ENCODE data around the gene H3-3A. TPM values are rescaled to one million over a fixed set of nuclear protein-coding genes. Genes with fewer than 3 reads are reported as not detected.

The H3-3A gene
- total and polyA plus RNA-seq, 12 donors, result 216 to 772 (median 421) TPM

DNA sequence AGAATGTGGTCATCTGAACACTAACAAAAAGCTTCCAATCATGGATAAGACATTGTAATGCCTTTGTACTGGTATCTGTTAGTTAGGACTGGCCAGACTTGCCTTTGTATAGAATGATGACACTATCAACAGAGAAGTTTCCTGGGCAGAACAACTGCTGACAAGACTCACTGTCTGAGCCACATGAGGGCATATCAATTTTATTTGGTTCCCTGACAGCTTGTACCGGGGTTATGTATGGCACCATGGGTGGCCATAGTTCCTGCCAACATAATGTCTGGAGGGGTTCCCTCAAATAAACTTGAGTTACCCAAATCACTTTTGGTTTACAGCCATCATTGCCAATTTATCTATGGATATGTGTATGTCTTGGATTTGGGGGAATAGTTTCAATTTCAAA, 13.6 kb upstream of the H3-3A start:
- Histone ChIP-seq H3K36me3 (replicated peaks in 1 of 2) (no peaks in the 10 kb centered on the region), H3K4me1 (replicated peaks in 1 of 2) (no peaks in the 10 kb centered on the region), H3K4me3 (no peak overlapping the region), H3K9me3 (replicated peaks in 1 of 3) (no peaks in the 10 kb centered on the region), H3K27me3 (no peaks in the 10 kb centered on the region), H3K27ac (no peak overlapping the region)
- 80 to 100% (median 92%) methylated on average over 1 of the region's 1 CpG for WGBS, 4 donors
- intact Hi-C loops (cut with DNase I), result no loop called here
- no peak for DNase-seq
- TF ChIP-seq, protein P1, sequence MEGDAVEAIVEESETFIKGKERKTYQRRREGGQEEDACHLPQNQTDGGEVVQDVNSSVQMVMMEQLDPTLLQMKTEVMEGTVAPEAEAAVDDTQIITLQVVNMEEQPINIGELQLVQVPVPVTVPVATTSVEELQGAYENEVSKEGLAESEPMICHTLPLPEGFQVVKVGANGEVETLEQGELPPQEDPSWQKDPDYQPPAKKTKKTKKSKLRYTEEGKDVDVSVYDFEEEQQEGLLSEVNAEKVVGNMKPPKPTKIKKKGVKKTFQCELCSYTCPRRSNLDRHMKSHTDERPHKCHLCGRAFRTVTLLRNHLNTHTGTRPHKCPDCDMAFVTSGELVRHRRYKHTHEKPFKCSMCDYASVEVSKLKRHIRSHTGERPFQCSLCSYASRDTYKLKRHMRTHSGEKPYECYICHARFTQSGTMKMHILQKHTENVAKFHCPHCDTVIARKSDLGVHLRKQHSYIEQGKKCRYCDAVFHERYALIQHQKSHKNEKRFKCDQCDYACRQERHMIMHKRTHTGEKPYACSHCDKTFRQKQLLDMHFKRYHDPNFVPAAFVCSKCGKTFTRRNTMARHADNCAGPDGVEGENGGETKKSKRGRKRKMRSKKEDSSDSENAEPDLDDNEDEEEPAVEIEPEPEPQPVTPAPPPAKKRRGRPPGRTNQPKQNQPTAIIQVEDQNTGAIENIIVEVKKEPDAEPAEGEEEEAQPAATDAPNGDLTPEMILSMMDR (IDR thresholded peaks at IDR 0.05), result no peak
- TF ChIP-seq POLR2A (IDR thresholded peaks at IDR 0.05), result no peak

DNA sequence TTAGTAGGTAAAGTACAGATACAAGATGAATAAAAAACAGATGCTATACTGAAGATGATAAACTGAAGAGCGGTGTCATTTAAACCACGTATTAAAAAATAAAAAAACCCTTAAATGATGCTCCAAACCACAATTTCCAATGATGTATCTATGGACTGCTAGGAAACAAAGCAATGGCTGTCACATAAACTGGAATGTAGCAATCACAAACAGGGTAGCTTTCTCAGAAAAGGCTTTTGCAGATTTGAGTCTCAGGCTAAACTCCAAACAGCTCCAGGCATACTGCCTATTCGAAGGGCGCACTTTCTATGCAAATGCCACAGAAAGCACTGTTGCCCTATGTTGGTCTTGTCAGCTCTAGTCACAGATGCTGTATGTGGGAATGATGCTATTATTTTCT, 12.4 kb upstream of the H3-3A start:
- no peaks in the 10 kb centered on the region for H3K27me3 ChIP-seq
- no peaks in the 10 kb centered on the region for H3K36me3 ChIP-seq (replicated peaks in 1 of 2)
- no peak overlapping the region for H3K27ac ChIP-seq
- no peak overlapping the region for H3K4me3 ChIP-seq
- TF ChIP-seq, protein P1 (IDR thresholded peaks at IDR 0.05), result no peak
- WGBS, 4 donors, result 84 to 99% (median 95%) methylated on average over 4 of the region's 4 CpGs
- DNase-seq, result no peak
- intact Hi-C loops (cut with DNase I), result no loop called here
- no peaks in the 10 kb centered on the region for H3K4me1 ChIP-seq (replicated peaks in 1 of 2)
- H3K9me3 ChIP-seq (replicated peaks in 1 of 3), result no peaks in the 10 kb centered on the region

DNA sequence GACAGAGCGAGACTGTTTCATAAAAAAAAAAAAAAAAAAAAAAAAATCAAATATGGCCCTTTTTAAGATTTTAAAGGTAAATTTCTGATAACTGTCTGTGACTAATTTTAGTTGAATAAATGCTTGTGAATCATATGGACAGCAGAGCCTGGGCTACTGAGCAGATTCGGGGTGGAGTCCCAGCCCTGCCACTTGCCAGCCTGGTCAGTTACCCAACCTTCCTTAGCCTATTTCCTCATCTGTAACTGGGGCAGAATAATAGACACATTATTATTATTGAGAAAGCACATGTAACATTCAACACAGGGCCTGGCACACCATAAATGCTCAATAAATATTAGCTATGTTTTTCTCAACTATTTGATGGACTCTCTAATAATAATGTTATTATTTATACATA, 11.2 kb upstream of the H3-3A start:
- 72 to 87% (median 82%) methylated on average over 2 of the region's 2 CpGs for WGBS, 4 donors
- intact Hi-C loops (cut with DNase I), result no loop called here
- TF ChIP-seq, protein P1 (IDR thresholded peaks at IDR 0.05), result no peak
- no peak for TF ChIP-seq POLR2A (IDR thresholded peaks at IDR 0.05)
- H3K36me3 ChIP-seq (replicated peaks in 1 of 2), result no peaks in the 10 kb centered on the region
- no peak for DNase-seq
- H3K27me3 ChIP-seq, result no peaks in the 10 kb centered on the region
- H3K4me1 ChIP-seq (replicated peaks in 1 of 2), result no peaks in the 10 kb centered on the region
- no peak overlapping the region for H3K27ac ChIP-seq
- H3K4me3 ChIP-seq, result no peak overlapping the region
- no peaks in the 10 kb centered on the region for H3K9me3 ChIP-seq (replicated peaks in 1 of 3)

DNA sequence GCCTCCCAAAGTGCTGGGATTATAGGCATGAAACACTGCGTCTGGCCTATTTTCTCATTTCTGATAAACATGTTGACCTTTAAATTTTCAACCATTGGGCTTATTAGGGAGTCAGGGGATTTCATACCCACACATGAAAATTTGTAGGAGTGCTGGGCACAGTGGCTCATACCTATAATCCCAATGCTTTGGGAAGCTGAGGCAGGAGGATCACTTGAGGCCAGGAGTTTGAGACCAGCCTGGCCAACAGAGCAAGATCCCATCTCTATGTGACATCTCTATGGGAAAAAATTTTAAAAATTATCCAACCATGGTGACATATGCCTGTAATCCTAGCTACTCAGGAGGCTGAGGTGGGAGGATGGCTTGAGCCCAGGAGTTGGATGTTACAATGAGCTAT, 10.5 kb upstream of the H3-3A start:
- Histone ChIP-seq H3K27ac (no peak overlapping the region), H3K4me3 (no peak overlapping the region), H3K4me1 (replicated peaks in 1 of 2) (no peaks in the 10 kb centered on the region), H3K36me3 (replicated peaks in 1 of 2) (no peaks in the 10 kb centered on the region), H3K9me3 (replicated peaks in 1 of 3) (no peaks in the 10 kb centered on the region), H3K27me3 (no peaks in the 10 kb centered on the region)
- DNase-seq, result no peak
- TF ChIP-seq POLR2A (IDR thresholded peaks at IDR 0.05), result no peak
- TF ChIP-seq, protein P1 (IDR thresholded peaks at IDR 0.05), result no peak
- 91 to 100% (median 100%) methylated on average over 1 of the region's 1 CpG for WGBS, 4 donors
- intact Hi-C loops (cut with DNase I), result no loop called here
